Transverse colon (tissue), 4 donors: Measurements from ENCODE around the gene PDE8A. TPM values are rescaled to one million over a fixed set of nuclear protein-coding genes. Genes with fewer than 3 reads are reported as not detected.

ENCODE experiments used
- DNase-seq: peaks from one replicate; pipeline ENCODE4 v3.0.0-alpha.2; 2019
- H3K27ac ChIP-seq, 4 donors: fragments of 200-600 bp; sonication (generic); 2 replicates each; pipeline ENCODE4 v1.5.1; 2016 to 2018; ENCODE audit warnings: inconsistent platforms in 4 of 4
- H3K27me3 ChIP-seq: fragments of 200-600 bp; sonication (generic); 2 replicates; pipeline ENCODE4 v1.5.1; 2017; ENCODE audit warnings: inconsistent platforms
- H3K36me3 ChIP-seq, 4 donors: fragments of 200-600 bp; sonication (generic); 2 replicates each; pipeline ENCODE4 v1.5.1; 2017 to 2019; ENCODE audit warnings: inconsistent platforms in 4 of 4
- H3K4me1 ChIP-seq, 4 donors: fragments of 200-600 bp; sonication (generic); 2 replicates each; pipeline ENCODE4 v1.5.1; 2017 to 2020; ENCODE audit warnings: inconsistent platforms in 4 of 4
- H3K4me3 ChIP-seq, 4 donors: fragments of 200-600 bp; sonication (generic); 1 replicate in 1 of 4; 2 replicates in 3 of 4; pipeline versions ENCODE4 v1.5.1 to v1.6.1; 2017 to 2019; ENCODE audit warnings: inconsistent platforms in 4 of 4
- H3K9me3 ChIP-seq, 2 donors: fragments of 200-600 bp; sonication (generic); 2 replicates each; pipeline ENCODE4 v1.5.1; 2017 to 2019; ENCODE audit warnings: inconsistent platforms in 2 of 2
- CTCF ChIP-seq, 5 experiments: fragments of 200-600 bp in 3 of 5; fragments of 450-650 bp in 2 of 5; sonication (generic) in 3 of 5; IDR thresholded peaks; 1 replicate in 2 of 5; 2 replicates in 3 of 5; pipeline ENCODE4 v1.5.1; 2016 to 2017; ENCODE audit warnings: antibody characterized with exemption in 5 of 5, inconsistent platforms in 3 of 5, mild to moderate bottlenecking in 2 of 5, moderate library complexity in 1 of 5
- EP300 ChIP-seq: sonication (generic); formaldehyde crosslinking; IDR thresholded peaks from one replicate; pipeline ENCODE4 v1.6.1; 2017; ENCODE audit warnings: antibody characterized with exemption, low read depth
- POLR2A ChIP-seq: fragments of 450-650 bp; IDR thresholded peaks from one replicate; pipeline ENCODE4 v1.6.1; 2016; ENCODE audit warnings: antibody characterized with exemption, mild to moderate bottlenecking, moderate library complexity
- POLR2AphosphoS5 ChIP-seq, 3 donors: sonication (generic); formaldehyde crosslinking; IDR thresholded peaks; one replicate each; pipeline ENCODE4 v1.6.1; 2016; ENCODE audit warnings: antibody characterized with exemption in 3 of 3
- WGBS, 2 donors: methylation state at CpG; one replicate each; pipeline ENCODE4 v1.1.5; 2018; ENCODE audit warnings: low coverage in 1 of 2; 5-methylcytosine and 5-hydroxymethylcytosine counted together
- in situ Hi-C, 4 donors: fragments of 200-750 bp; cut with MboI; loops; one replicate each; pipeline versions ENCODE4 v1.15.0 to v1.15.1; 2017; ENCODE audit warnings: low sequenced_read_pairs in 3 of 4, low pct_ligation_motif_present in 1 of 4, low pct_unique_long_range_greater_than_20kb in 1 of 4
- intact Hi-C: fragments of 100-400 bp; cut with DNase I; formaldehyde crosslinking; loops from one replicate; pipeline ENCODE4 v1.15.1; 2023; ENCODE audit warnings: low total_unique reads
- total RNA-seq, 4 donors: library from RNA; depleted of rRNA; stranded (reverse); fragments of >200 nt; gene quantifications; one replicate each; pipeline ENCODE4 v1.1.0, GENCODE V29; 2016

PDE8A gene
- total RNA-seq, 4 donors from 2014 or later = 115 to 188 (median 165) TPM

DNA sequence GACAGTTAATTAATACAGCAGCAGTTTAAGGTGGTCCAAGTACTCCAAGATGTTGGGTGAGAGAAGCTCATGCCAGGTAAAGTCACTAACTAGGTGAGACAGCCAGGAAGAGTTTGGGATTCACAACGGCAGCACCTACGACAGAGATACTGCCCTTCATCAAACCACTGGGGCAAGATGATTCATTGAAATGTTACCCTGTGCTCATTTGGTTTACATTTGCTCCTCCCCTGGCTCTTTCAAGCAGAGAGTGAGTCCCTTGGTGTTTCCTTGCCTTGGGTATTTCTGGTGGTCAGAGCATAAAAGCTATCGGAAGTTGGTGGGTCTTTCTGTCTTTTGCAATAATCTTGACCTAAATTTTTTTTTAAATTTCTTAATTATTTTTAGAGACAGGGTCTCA, 19.9 kb upstream of the PDE8A start:
- no peaks in the 10 kb centered on the region for H3K4me1 ChIP-seq
- H3K27me3 ChIP-seq = no peaks in the 10 kb centered on the region
- 68 to 100% methylated on average over 1 to 3 of the region's 3 CpGs for WGBS, 2 donors
- intact Hi-C loops = loop anchor here (5.0 kb wide), 1 partner anchor 81 kb away; no protein-coding TSS in a partner anchor
- in situ Hi-C loops = loop anchor here in 2 of 4 donors (5.0 to 25.0 kb wide), 4 partner anchors 81 to 326 kb away; no protein-coding TSS in a partner anchor
- no peak overlapping the region for H3K27ac ChIP-seq
- DNase-seq = no peak
- no peak overlapping the region for H3K4me3 ChIP-seq
- TF ChIP-seq EP300 = no peak
- no peak for TF ChIP-seq POLR2AphosphoS5 (IDR thresholded peaks at IDR 0.05)
- TF ChIP-seq CTCF (IDR thresholded peaks at IDR 0.05) = no peak
- no peak for TF ChIP-seq POLR2A
- H3K9me3 ChIP-seq = no peaks in the 10 kb centered on the region
- H3K36me3 ChIP-seq = no peaks in the 10 kb centered on the region

GRCh38 chr15:84962955-84963354, 18.7 kb upstream of the PDE8A start:
- no peak for TF ChIP-seq POLR2A
- TF ChIP-seq POLR2AphosphoS5 (IDR thresholded peaks at IDR 0.05) = no peak
- TF ChIP-seq CTCF (IDR thresholded peaks at IDR 0.05) = no peak
- no peak for TF ChIP-seq EP300
- H3K9me3 ChIP-seq = no peaks in the 10 kb centered on the region
- no peak overlapping the region for H3K27ac ChIP-seq
- intact Hi-C loops (loop anchor here (5.0 kb wide), 1 partner anchor 79 kb away; no protein-coding TSS in a partner anchor), in situ Hi-C loops (loop anchor here in 2 of 4 donors (5.0 to 25.0 kb wide), 4 partner anchors 79 to 324 kb away; no protein-coding TSS in a partner anchor)
- H3K27me3 ChIP-seq = no peaks in the 10 kb centered on the region
- no peak overlapping the region for H3K4me3 ChIP-seq
- WGBS, 2 donors = 80 to 81% methylated on average over 1 to 3 of the region's 3 CpGs
- H3K36me3 ChIP-seq = no peaks in the 10 kb centered on the region
- DNase-seq = no peak
- H3K4me1 ChIP-seq = no peaks in the 10 kb centered on the region

DNA sequence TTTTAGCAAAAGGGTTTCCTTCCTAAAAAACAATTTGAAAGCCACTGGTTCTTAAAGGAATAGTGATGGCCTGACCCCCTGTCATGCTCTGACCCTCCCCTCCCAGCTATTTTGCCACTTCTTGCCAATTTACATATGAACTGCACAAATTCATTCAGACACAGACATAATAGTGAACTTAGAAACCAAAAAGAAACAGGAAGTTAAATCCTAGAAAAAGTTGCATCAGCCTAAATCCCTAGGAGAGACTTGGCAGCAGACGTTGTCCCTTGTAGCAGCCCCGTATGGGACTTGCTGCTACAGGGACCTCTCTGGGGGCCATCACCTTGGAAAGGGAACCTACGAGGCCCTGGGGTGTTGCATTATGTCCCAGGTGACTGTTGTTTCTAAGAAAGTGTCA, 14.3 kb upstream of the PDE8A start:
- Histone ChIP-seq H3K27ac (no peak overlapping the region), H3K4me3 (no peak overlapping the region), H3K36me3 (no peaks in the 10 kb centered on the region), H3K9me3 (no peaks in the 10 kb centered on the region), H3K4me1 (no peaks in the 10 kb centered on the region), H3K27me3 (no peaks in the 10 kb centered on the region)
- TF ChIP-seq POLR2A (no peak), EP300 (no peak), POLR2AphosphoS5 (IDR thresholded peaks at IDR 0.05) (no peak), CTCF (IDR thresholded peaks at IDR 0.05) (no peak)
- intact Hi-C loops (no loop called here), in situ Hi-C loops (loop anchor here in 2 of 4 donors (10.0 to 25.0 kb wide), 3 partner anchors 77 to 320 kb away; no protein-coding TSS in a partner anchor)
- 55 to 79% methylated on average over 2 to 3 of the region's 3 CpGs for WGBS, 2 donors
- no peak for DNase-seq

- no peak for DNase-seq
- no peaks in the 10 kb centered on the region for H3K9me3 ChIP-seq
- 90% methylated on average over 3 of the region's 3 CpGs; no CpG with 5 or more reads in 1 of the 2 donors for WGBS, 2 donors
- in situ Hi-C loops = loop anchor here in 2 of 4 donors (10.0 to 25.0 kb wide), 3 partner anchors 76 to 319 kb away; no protein-coding TSS in a partner anchor
- H3K4me1 ChIP-seq = no peaks in the 10 kb centered on the region
- H3K36me3 ChIP-seq = no peaks in the 10 kb centered on the region
- no peaks in the 10 kb centered on the region for H3K27me3 ChIP-seq
- intact Hi-C loops = no loop called here
- no peak overlapping the region for H3K27ac ChIP-seq
- TF ChIP-seq EP300 (no peak), CTCF (IDR thresholded peaks at IDR 0.05) (no peak), POLR2AphosphoS5 (IDR thresholded peaks at IDR 0.05) (no peak), POLR2A (no peak)
- no peak overlapping the region for H3K4me3 ChIP-seq
Measured at GRCh38 chr15:84968301-84968700, 13.4 kb upstream of the PDE8A start.
